ENCODE data around the gene ZNF275.

GRCh38 chrX:153333266-153333665, 687 bp upstream of the ZNF275 start:
- TF ChIP-seq POLR2A (IDR thresholded peaks at IDR 0.05) (no peak), CTCF (IDR thresholded peaks at IDR 0.05) (no peak), POLR2AphosphoS5 (IDR thresholded peaks at IDR 0.05) (no peak)
